T-helper 2 cell treated with Interferon-gamma antibody and Interleukin-4, amounts not matched to agents 100 ng/mL and 5 ng/mL, for 36 hours (primary cell): ENCODE measurements around the gene AFF3. TPM values are rescaled to one million over a fixed set of nuclear protein-coding genes. Genes with fewer than 3 reads are reported as not detected.

Experiments used
- intact Hi-C: fragments of 100-400 bp; cut with micrococcal nuclease; formaldehyde crosslinking; loops from one replicate; pipeline ENCODE4 v1.15.1; 2023
- total RNA-seq: library from RNA; stranded (reverse); gene quantifications from 2 replicates; pipeline ENCODE4 v1.2.3, GENCODE V29; 2022

AFF3 gene
- total RNA-seq, 1 donor from 2014 or later, result 6.0 TPM

- intact Hi-C loops, result no loop called here
These were observed 528.4 kb downstream of the AFF3 start for GRCh38 chr2:99613980-99614379.

- intact Hi-C loops, result no loop called here
These were observed 530.6 kb downstream of the AFF3 start for GRCh38 chr2:99611786-99612185.

GRCh38 chr2:99611034-99611433 lies 531.4 kb downstream of the AFF3 start:
- intact Hi-C loops, result no loop called here

- intact Hi-C loops, result no loop called here
These were observed 532.5 kb downstream of the AFF3 start for GRCh38 chr2:99609851-99610381.

GRCh38 chr2:99608861-99609260 lies 533.5 kb downstream of the AFF3 start:
- intact Hi-C loops, result no loop called here

GRCh38 chr2:99607861-99608491 lies 534.4 kb downstream of the AFF3 start:
- intact Hi-C loops, result no loop called here

GRCh38 chr2:99607454-99607853 lies 534.9 kb downstream of the AFF3 start:
- intact Hi-C loops, result no loop called here

GRCh38 chr2:99605036-99605435 lies 537.4 kb downstream of the AFF3 start:
- intact Hi-C loops, result no loop called here

GRCh38 chr2:99602476-99602875 lies 539.9 kb downstream of the AFF3 start:
- intact Hi-C loops, result no loop called here

- intact Hi-C loops, result no loop called here
These were observed 541.3 kb downstream of the AFF3 start for GRCh38 chr2:99600981-99601651.

GRCh38 chr2:99598441-99598840 lies 543.9 kb downstream of the AFF3 start:
- intact Hi-C loops, result no loop called here

GRCh38 chr2:99597616-99598015 lies 544.8 kb downstream of the AFF3 start:
- intact Hi-C loops, result no loop called here

GRCh38 chr2:99595373-99595772 lies 547.0 kb downstream of the AFF3 start:
- intact Hi-C loops, result no loop called here

- intact Hi-C loops, result no loop called here
These were observed 548.5 kb downstream of the AFF3 start for GRCh38 chr2:99593692-99594427.

- intact Hi-C loops, result no loop called here
These were observed 565.6 kb downstream of the AFF3 start for GRCh38 chr2:99576775-99577174.

GRCh38 chr2:99573634-99574251 lies 568.6 kb downstream of the AFF3 start:
- intact Hi-C loops, result no loop called here

GRCh38 chr2:99572373-99573164 lies 569.8 kb downstream of the AFF3 start:
- intact Hi-C loops, result no loop called here

GRCh38 chr2:99571954-99572353 lies 570.4 kb downstream of the AFF3 start:
- intact Hi-C loops, result no loop called here

- intact Hi-C loops, result no loop called here
These were observed 570.9 kb downstream of the AFF3 start for GRCh38 chr2:99571533-99571932.

- intact Hi-C loops, result no loop called here
These were observed 571.4 kb downstream of the AFF3 start for GRCh38 chr2:99571021-99571420.

- intact Hi-C loops, result no loop called here
These were observed 573.0 kb downstream of the AFF3 start for GRCh38 chr2:99569386-99569785.
